SK-N-SH (cell line): ENCODE measurements around the gene PECR. TPM values are rescaled to one million over a fixed set of nuclear protein-coding genes. Genes with fewer than 3 reads are reported as not detected.
"Not testable (repeated sequence)": the region's sequence is repeated elsewhere in the genome, so short reads cannot be mapped to it uniquely, and the experiment has no call there.

Source experiments
- CTCF ChIA-PET: fragments of 300-600, 350-600 bp; formaldehyde crosslinking; extraction: SDS; loops from one replicate; lab custom pipeline; 2021; lab: Yijun Ruan, JAX
- POLR2A ChIA-PET: fragments of 350-600 bp; sonication (Branson Sonifier 250); formaldehyde crosslinking; extraction: SDS; loops from one replicate; lab custom pipeline; 2020; ENCODE audit warnings: antibody characterized with exemption, inconsistent platforms; lab: Yijun Ruan, JAX
- DNase-seq: peaks from one replicate; pipeline ENCODE4 v3.0.0; 2012
- H2AFZ ChIP-seq: fragments of 200-600 bp; sonication (generic); 2 replicates; pipeline ENCODE4 v1.8.1; 2016; ENCODE audit warnings: antibody characterized with exemption, mild to moderate bottlenecking, low read depth
- H3F3A ChIP-seq: fragments of 200-600 bp; sonication (generic); replicated peaks from 2 replicates; pipeline ENCODE3; 2016; ENCODE audit warnings: antibody characterized with exemption, mild to moderate bottlenecking; ENCODE audit not compliant: insufficient read depth
- H3K27ac ChIP-seq, 2 experiments: fragments of 200-500 bp in 1 of 2; fragments of 200-600 bp in 1 of 2; sonication (Bioruptor generic) in 1 of 2; sonication (generic), shearing (Covaris generic) in 1 of 2; 2 replicates each; pipeline versions ENCODE4 v1.5.1 to v1.6.1; 2014 to 2016; ENCODE audit warnings: low read depth in 2 of 2, inconsistent platforms in 1 of 2, low read length in 1 of 2, mild to moderate bottlenecking in 1 of 2, mixed read lengths in 1 of 2
- H3K27me3 ChIP-seq: fragments of 200-600 bp; sonication (generic), shearing (Covaris generic); 2 replicates; pipeline ENCODE4 v1.6.1; 2016; ENCODE audit warnings: mixed run types; ENCODE audit not compliant: insufficient read depth
- H3K36me3 ChIP-seq, 2 experiments: fragments of 200-500 bp in 1 of 2; fragments of 200-600 bp in 1 of 2; sonication (Bioruptor generic) in 1 of 2; sonication (generic) in 1 of 2; replicated peaks in 1 of 2; 2 replicates each; pipeline versions ENCODE3 to v1.5.1; 2014 to 2016; ENCODE audit warnings: low read length in 1 of 2, mild to moderate bottlenecking in 1 of 2; ENCODE audit not compliant: insufficient read depth in 2 of 2, control insufficient read depth in 1 of 2
- H3K4me1 ChIP-seq, 2 experiments: fragments of 200-500 bp in 1 of 2; fragments of 200-600 bp in 1 of 2; sonication (Bioruptor generic) in 1 of 2; sonication (generic), shearing (Covaris generic) in 1 of 2; 2 replicates each; pipeline versions ENCODE4 v1.5.1 to v1.6.1; 2014 to 2016; ENCODE audit warnings: low read depth in 1 of 2, low read length in 1 of 2, mixed run types in 1 of 2; ENCODE audit not compliant: insufficient read depth in 2 of 2, control insufficient read depth in 1 of 2
- H3K4me2 ChIP-seq: fragments of 200-600 bp; sonication (generic), shearing (Covaris generic); 2 replicates; pipeline ENCODE4 v1.6.1; 2017; ENCODE audit warnings: mixed run types
- H3K4me3 ChIP-seq, 2 experiments: fragments of 200-500 bp in 1 of 2; fragments of 200-600 bp in 1 of 2; sonication (Bioruptor generic) in 1 of 2; sonication (generic), shearing (Covaris generic) in 1 of 2; 2 replicates each; pipeline versions ENCODE4 v1.5.1 to v1.8.1; 2014 to 2016; ENCODE audit warnings: low read depth in 2 of 2, inconsistent platforms in 1 of 2, low read length in 1 of 2, mild to moderate bottlenecking in 1 of 2, mixed read lengths in 1 of 2, moderate library complexity in 1 of 2
- H3K79me2 ChIP-seq: fragments of 200-600 bp; sonication (generic); 2 replicates; pipeline ENCODE4 v1.8.1; 2017; ENCODE audit warnings: mild to moderate bottlenecking; ENCODE audit not compliant: insufficient read depth
- H3K9ac ChIP-seq: fragments of 200-600 bp; sonication (generic); 2 replicates; pipeline ENCODE4 v1.6.1; 2017; ENCODE audit warnings: mixed run types
- H3K9me2 ChIP-seq: fragments of 200-600 bp; sonication (generic); 2 replicates; pipeline ENCODE4 v1.6.1; 2017; ENCODE audit warnings: mixed run types
- H3K9me3 ChIP-seq: fragments of 200-600 bp; sonication (generic); 2 replicates; pipeline ENCODE4 v1.6.1; 2017; ENCODE audit warnings: mixed run types, mild to moderate bottlenecking, moderate library complexity
- H4K20me1 ChIP-seq: fragments of 200-600 bp; sonication (generic); 2 replicates; pipeline ENCODE4 v1.6.1; 2017; ENCODE audit warnings: mild to moderate bottlenecking, mixed run types; ENCODE audit not compliant: insufficient read depth
- CTCF ChIP-seq: fragments of 200-600 bp; sonication (generic); IDR thresholded peaks from 2 replicates; pipeline ENCODE4 v1.6.1; 2017; ENCODE audit warnings: antibody characterized with exemption, mild to moderate bottlenecking, moderate library complexity
- EP300 ChIP-seq, 2 experiments: IDR thresholded peaks; 2 replicates each; pipeline versions ENCODE4 v1.4.0 to v1.6.1; 2012; ENCODE audit warnings: borderline replicate concordance in 1 of 2, low read depth in 1 of 2, low read length in 1 of 2
- EZH2phosphoT487 ChIP-seq: fragments of 200-600 bp; sonication (generic); IDR thresholded peaks from 2 replicates; pipeline ENCODE4 v1.6.1; 2017; ENCODE audit warnings: low read depth, mixed run types, mild to moderate bottlenecking, antibody characterized with exemption, moderate library complexity, borderline replicate concordance
- FOXJ3 ChIP-seq: sonication (generic); formaldehyde crosslinking; IDR thresholded peaks from 2 replicates; pipeline ENCODE4 v1.5.1; 2020; ENCODE audit warnings: mild to moderate bottlenecking, missing genetic modification reagents
- JUND ChIP-seq: IDR thresholded peaks from 2 replicates; pipeline ENCODE4 v1.4.0; 2012
- MEF2A ChIP-seq: IDR thresholded peaks from 2 replicates; pipeline ENCODE4 v1.4.0; 2012; ENCODE audit warnings: low read depth, borderline replicate concordance
- MXI1 ChIP-seq: IDR thresholded peaks from 2 replicates; pipeline ENCODE4 v1.6.1; 2012; ENCODE audit warnings: mild to moderate bottlenecking, low read depth, low read length, improper control_type of control experiment
- PBX3 ChIP-seq: IDR thresholded peaks from 2 replicates; pipeline ENCODE4; 2012
- RAD21 ChIP-seq: IDR thresholded peaks from 2 replicates; pipeline ENCODE4 v1.6.1; 2012; ENCODE audit warnings: mild to moderate bottlenecking, low read length
- SMC3 ChIP-seq: IDR thresholded peaks from 2 replicates; pipeline ENCODE4 v1.6.1; 2012; ENCODE audit warnings: low read depth, low read length, improper control_type of control experiment
- TCF12 ChIP-seq: IDR thresholded peaks from 2 replicates; pipeline ENCODE4 v1.4.0; 2012
- USF1 ChIP-seq: IDR thresholded peaks from 2 replicates; pipeline ENCODE4 v1.4.0; 2012; ENCODE audit warnings: low read depth, borderline replicate concordance
- USF2 ChIP-seq: fragments of 150-350 bp; IDR thresholded peaks from 2 replicates; pipeline ENCODE4 v1.6.1; 2017; ENCODE audit warnings: antibody characterized with exemption, low read length, low read depth, borderline replicate concordance
- WGBS: methylation state at CpG from one replicate; pipeline ENCODE4 v1.1.6; 2017; ENCODE audit warnings: low lambda C conversion rate; 5-methylcytosine and 5-hydroxymethylcytosine counted together
- polyA plus RNA-seq, 3 experiments: library from polyadenylated mRNA; depleted of rRNA; stranded (reverse); fragments of >200 nt; gene quantifications; 2 replicates each; pipeline ENCODE4 v1.2.3, GENCODE V29; 2012

The PECR gene
- polyA plus RNA-seq, 1 of the 3 experiments (the other 2 are of a cell fraction), result 18.6 TPM

- H2AFZ ChIP-seq, result peak overlapping the region; percentile 99; the same call in 1 of the 2 replicates
- H3K4me2 ChIP-seq, result peak overlapping the region; percentile 100
- H3F3A ChIP-seq, result peaks cover 19% of the 10 kb centered on the region
- H3K9ac ChIP-seq, result peak overlapping the region; percentile 62; the same call in 1 of the 2 replicates
- no peaks in the 10 kb centered on the region for H3K9me3 ChIP-seq
- TF ChIP-seq FOXJ3 (no peak), RAD21 (peak; percentile 18; the same call in 1 of the 2 replicates), JUND (no peak), EP300 (IDR thresholded peaks at IDR 0.05; ENCODE audit: borderline replicate concordance in 1 of 2, low read depth in 1 of 2, low read length in 1 of 2) (no peak), USF2 (no peak), USF1 (no peak), CTCF (peak; percentile 16; the same call in 1 of the 2 replicates), SMC3 (no peak), MEF2A (no peak), TCF12 (peak; percentile 76), EZH2phosphoT487 (no peak), PBX3 (peak; percentile 57), MXI1 (no peak)
- no peaks in the 10 kb centered on the region for H3K36me3 ChIP-seq
- peaks cover 0 to 12% of the 10 kb centered on the region in 2 experiments; a peak in 3 of 4 replicates for H3K4me1 ChIP-seq
- peak overlapping the region; percentile 54 to 58; a peak in 3 of 4 replicates for H3K27ac ChIP-seq
- WGBS, result 6% methylated on average over 6 of the region's 6 CpGs
- H3K4me3 ChIP-seq, result peak overlapping the region; percentile 89 to 97
- peak; percentile 59 for DNase-seq
- no peaks in the 10 kb centered on the region for H3K9me2 ChIP-seq
- H4K20me1 ChIP-seq, result no peaks in the 10 kb centered on the region
- H3K79me2 ChIP-seq, result no peaks in the 10 kb centered on the region; the same call in 1 of the 2 replicates
- ChIA-PET CTCF (interaction anchor here (0.7 to 2.7 kb wide), 14 partner anchors 10 to 98 kb away, joined by 3 to 15 read pairs (median 4); no protein-coding TSS in a partner anchor), POLR2A (no interaction called here)
- H3K27me3 ChIP-seq, result no peaks in the 10 kb centered on the region
Measured at GRCh38 chr2:216012133-216012829, 69.3 kb downstream of the PECR start.

- H4K20me1 ChIP-seq, H3K4me3 ChIP-seq, H3K9me3 ChIP-seq, H3K27me3 ChIP-seq, H3K9me2 ChIP-seq, H2AFZ ChIP-seq, DNase-seq, H3K79me2 ChIP-seq, POLR2A ChIA-PET, CTCF ChIA-PET, H3K9ac ChIP-seq, H3K36me3 ChIP-seq, H3K27ac ChIP-seq, H3K4me2 ChIP-seq: not testable (repeated sequence)
- peaks cover 13% of the 10 kb centered on the region for H3F3A ChIP-seq
- WGBS, result 100% methylated on average over 2 of the region's 2 CpGs
- peaks cover 8 to 11% of the 10 kb centered on the region in 2 experiments; a peak in 3 of 4 replicates for H3K4me1 ChIP-seq
Measured at GRCh38 chr2:216009215-216009614, 72.4 kb downstream of the PECR start.
